Stomach (tissue), 4 donors: ENCODE data around the gene XIRP2.

Source experiments
- CTCF ChIP-seq, 7 experiments: fragments of 450-650 bp in 4 of 7; fragments of 200-600 bp in 3 of 7; sonication (generic) in 3 of 7; IDR thresholded peaks; one replicate each; pipeline ENCODE4 v1.5.1; 2016 to 2019; ENCODE audit warnings: antibody characterized with exemption in 7 of 7, control low read depth in 2 of 7, mild to moderate bottlenecking in 1 of 7
- EP300 ChIP-seq: sonication (generic); formaldehyde crosslinking; IDR thresholded peaks from one replicate; pipeline ENCODE4 v1.6.1; 2017; ENCODE audit warnings: antibody characterized with exemption

GRCh38 chr2:166984797-166985196 is 96.5 kb downstream of the XIRP2 start:
- TF ChIP-seq CTCF (IDR thresholded peaks at IDR 0.05), result no peak
- TF ChIP-seq EP300, result no peak
